Peyer's patch (tissue), 4 donors: Measurements from ENCODE around the gene SLC39A11. TPM values are rescaled to one million over a fixed set of nuclear protein-coding genes. Genes with fewer than 3 reads are reported as not detected.

Experiments used
- DNase-seq, 3 donors: peaks; one replicate each; pipeline ENCODE4 v3.0.0-alpha.2; 2017 to 2019
- H3K27ac ChIP-seq, 4 donors: fragments of 200-600 bp; sonication (generic); one replicate each; pipeline ENCODE4 v1.5.1; 2016 to 2019
- H3K27me3 ChIP-seq, 2 donors: fragments of 200-600 bp; sonication (generic); one replicate each; pipeline ENCODE4 v1.5.1; 2019
- H3K36me3 ChIP-seq, 3 donors: fragments of 200-600 bp; sonication (generic); one replicate each; pipeline ENCODE4 v1.5.1; 2016 to 2019
- H3K4me1 ChIP-seq, 4 donors: fragments of 200-600 bp; sonication (generic); one replicate each; pipeline ENCODE4 v1.5.1; 2016 to 2019
- H3K4me3 ChIP-seq, 4 donors: fragments of 200-600 bp; sonication (generic); 1 replicate in 3 of 4; 2 replicates in 1 of 4; pipeline ENCODE4 v1.5.1; 2016 to 2019; ENCODE audit warnings: mild to moderate bottlenecking in 1 of 4
- H3K9me3 ChIP-seq, 4 donors: fragments of 200-600 bp; sonication (generic); one replicate each; pipeline ENCODE4 v1.5.1; 2016 to 2019; ENCODE audit warnings: mild to moderate bottlenecking in 1 of 4
- POLR2A ChIP-seq, 2 donors: fragments of 450-650 bp; IDR thresholded peaks; one replicate each; pipeline ENCODE4 v1.5.1; 2017; ENCODE audit warnings: antibody characterized with exemption in 2 of 2, mild to moderate bottlenecking in 2 of 2, moderate library complexity in 2 of 2
- total RNA-seq, 4 donors: library from RNA; depleted of rRNA; stranded (reverse); fragments of >200 nt; gene quantifications; one replicate each; pipeline ENCODE4 v1.1.0, GENCODE V29; 2016
- TF ChIP-seq, protein P1 (sequence below), 6 experiments: fragments of 450-650 bp in 4 of 6; fragments of 200-600 bp in 2 of 6; sonication (generic) in 1 of 6; IDR thresholded peaks; one replicate each; pipeline ENCODE4 v1.5.1; 2017 to 2019; ENCODE audit warnings: antibody characterized with exemption in 6 of 6, mild to moderate bottlenecking in 3 of 6, moderate library complexity in 1 of 6

Gene SLC39A11
- total RNA-seq, 4 donors from 2014 or later: 39.9 to 91.6 (median 45.7) TPM

GRCh38 chr17:72792771-72793170, 299.7 kb downstream of the SLC39A11 start:
- Histone ChIP-seq H3K36me3 (no peaks in the 10 kb centered on the region), H3K4me1 (no peaks in the 10 kb centered on the region), H3K9me3 (no peaks in the 10 kb centered on the region), H3K4me3 (no peak overlapping the region), H3K27ac (no peak overlapping the region), H3K27me3 (no peaks in the 10 kb centered on the region)
- TF ChIP-seq, protein P1, sequence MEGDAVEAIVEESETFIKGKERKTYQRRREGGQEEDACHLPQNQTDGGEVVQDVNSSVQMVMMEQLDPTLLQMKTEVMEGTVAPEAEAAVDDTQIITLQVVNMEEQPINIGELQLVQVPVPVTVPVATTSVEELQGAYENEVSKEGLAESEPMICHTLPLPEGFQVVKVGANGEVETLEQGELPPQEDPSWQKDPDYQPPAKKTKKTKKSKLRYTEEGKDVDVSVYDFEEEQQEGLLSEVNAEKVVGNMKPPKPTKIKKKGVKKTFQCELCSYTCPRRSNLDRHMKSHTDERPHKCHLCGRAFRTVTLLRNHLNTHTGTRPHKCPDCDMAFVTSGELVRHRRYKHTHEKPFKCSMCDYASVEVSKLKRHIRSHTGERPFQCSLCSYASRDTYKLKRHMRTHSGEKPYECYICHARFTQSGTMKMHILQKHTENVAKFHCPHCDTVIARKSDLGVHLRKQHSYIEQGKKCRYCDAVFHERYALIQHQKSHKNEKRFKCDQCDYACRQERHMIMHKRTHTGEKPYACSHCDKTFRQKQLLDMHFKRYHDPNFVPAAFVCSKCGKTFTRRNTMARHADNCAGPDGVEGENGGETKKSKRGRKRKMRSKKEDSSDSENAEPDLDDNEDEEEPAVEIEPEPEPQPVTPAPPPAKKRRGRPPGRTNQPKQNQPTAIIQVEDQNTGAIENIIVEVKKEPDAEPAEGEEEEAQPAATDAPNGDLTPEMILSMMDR (IDR thresholded peaks at IDR 0.05): no peak
- TF ChIP-seq POLR2A (IDR thresholded peaks at IDR 0.05): no peak
- DNase-seq: no peak

GRCh38 chr17:72790190-72790589, 302.3 kb downstream of the SLC39A11 start:
- Histone ChIP-seq H3K36me3 (no peaks in the 10 kb centered on the region), H3K27ac (no peak overlapping the region), H3K4me1 (no peaks in the 10 kb centered on the region), H3K4me3 (no peak overlapping the region), H3K27me3 (no peaks in the 10 kb centered on the region), H3K9me3 (no peaks in the 10 kb centered on the region)
- DNase-seq: no peak
- no peak for TF ChIP-seq POLR2A (IDR thresholded peaks at IDR 0.05)
- TF ChIP-seq, protein P1 (IDR thresholded peaks at IDR 0.05): no peak

DNA sequence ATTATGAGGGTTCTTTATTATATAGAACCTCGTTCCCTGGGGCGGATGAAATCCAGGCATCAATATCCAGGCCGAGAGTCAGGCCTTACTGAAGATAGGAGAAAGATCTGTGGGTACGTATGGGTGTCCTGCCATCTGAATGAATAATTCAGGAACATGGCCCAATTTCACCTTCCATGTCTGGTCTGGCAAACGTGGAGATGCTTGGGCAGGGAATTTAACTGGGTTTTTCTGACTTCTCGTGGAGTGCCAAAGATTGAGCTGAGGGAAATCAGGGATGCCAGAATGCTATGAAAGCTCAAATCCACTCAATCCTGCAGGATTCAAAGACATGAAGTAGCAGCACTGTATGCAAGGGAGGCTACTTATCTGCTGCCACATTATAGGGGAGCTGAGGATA, 302.8 kb downstream of the SLC39A11 start:
- Histone ChIP-seq H3K27ac (no peak overlapping the region), H3K4me3 (no peak overlapping the region), H3K27me3 (no peaks in the 10 kb centered on the region), H3K4me1 (no peaks in the 10 kb centered on the region), H3K36me3 (no peaks in the 10 kb centered on the region), H3K9me3 (no peaks in the 10 kb centered on the region)
- no peak for TF ChIP-seq POLR2A (IDR thresholded peaks at IDR 0.05)
- TF ChIP-seq, protein P1 (IDR thresholded peaks at IDR 0.05): no peak
- no peak for DNase-seq

GRCh38 chr17:72788950-72789585, 303.4 kb downstream of the SLC39A11 start:
- H3K9me3 ChIP-seq: no peaks in the 10 kb centered on the region
- TF ChIP-seq, protein P1 (IDR thresholded peaks at IDR 0.05): no peak
- TF ChIP-seq POLR2A (IDR thresholded peaks at IDR 0.05): no peak
- H3K27me3 ChIP-seq: no peaks in the 10 kb centered on the region
- H3K27ac ChIP-seq: no peak overlapping the region
- H3K4me1 ChIP-seq: no peaks in the 10 kb centered on the region
- no peak overlapping the region for H3K4me3 ChIP-seq
- DNase-seq: no peak
- no peaks in the 10 kb centered on the region for H3K36me3 ChIP-seq

DNA sequence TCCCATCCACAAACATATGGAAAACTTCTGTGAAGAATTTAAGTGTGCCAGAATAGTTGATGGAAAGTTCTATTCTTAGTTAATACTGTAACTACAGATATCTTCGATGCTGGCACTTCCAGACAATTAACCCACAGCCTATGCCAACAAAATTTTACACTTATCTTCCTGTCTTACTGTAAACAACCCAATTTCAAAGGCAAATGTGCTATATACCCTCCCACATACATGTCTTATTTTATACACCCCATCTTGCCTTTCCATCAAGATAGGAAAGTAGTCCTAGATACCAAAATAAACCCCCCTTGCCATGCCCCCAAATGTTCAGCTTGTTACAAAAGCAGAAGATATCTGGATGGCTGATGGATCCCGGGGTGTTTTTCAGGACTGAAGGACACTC, 306.3 kb downstream of the SLC39A11 start:
- Histone ChIP-seq H3K4me3 (no peak overlapping the region), H3K4me1 (no peaks in the 10 kb centered on the region), H3K27ac (no peak overlapping the region), H3K9me3 (no peaks in the 10 kb centered on the region), H3K27me3 (no peaks in the 10 kb centered on the region), H3K36me3 (no peaks in the 10 kb centered on the region)
- TF ChIP-seq POLR2A (IDR thresholded peaks at IDR 0.05): no peak
- TF ChIP-seq, protein P1 (IDR thresholded peaks at IDR 0.05): no peak
- no peak for DNase-seq
